HG03378 (cell line): ENCODE results near the gene PSMA3.

ENCODE experiments used
- ATAC-seq: cut with Tn5 transposase; IDR thresholded peaks from one replicate; pipeline ENCODE4 v1.9.1; 2021; ENCODE audit warnings: mild to moderate bottlenecking, moderate library complexity; ENCODE audit not compliant: unreplicated experiment

Gene PSMA3

GRCh38 chr14:58270628-58271027 is 26.0 kb downstream of the PSMA3 start:
- no peak for ATAC-seq

- no peak for ATAC-seq
Measured at GRCh38 chr14:58272588-58273372, 28.1 kb downstream of the PSMA3 start.

DNA sequence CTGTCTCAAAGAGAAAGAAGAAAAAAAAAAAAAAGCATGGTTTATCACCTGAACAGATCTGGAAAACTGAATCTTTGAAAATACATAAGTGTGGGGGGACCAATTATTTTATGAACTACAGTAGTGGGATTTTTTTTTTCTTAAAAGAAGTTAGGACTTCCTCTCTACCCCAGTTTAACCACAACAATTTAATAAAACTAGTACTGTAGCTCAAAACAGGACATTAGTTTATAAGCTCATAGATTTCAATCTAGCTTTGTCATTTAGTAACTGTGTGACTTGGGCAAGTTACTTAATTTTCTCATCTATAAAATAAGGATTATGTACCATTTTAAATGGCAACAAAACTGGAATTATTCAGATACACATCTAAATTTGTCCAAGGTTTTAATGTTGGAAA is 30.2 kb downstream of the PSMA3 start:
- no peak for ATAC-seq

DNA sequence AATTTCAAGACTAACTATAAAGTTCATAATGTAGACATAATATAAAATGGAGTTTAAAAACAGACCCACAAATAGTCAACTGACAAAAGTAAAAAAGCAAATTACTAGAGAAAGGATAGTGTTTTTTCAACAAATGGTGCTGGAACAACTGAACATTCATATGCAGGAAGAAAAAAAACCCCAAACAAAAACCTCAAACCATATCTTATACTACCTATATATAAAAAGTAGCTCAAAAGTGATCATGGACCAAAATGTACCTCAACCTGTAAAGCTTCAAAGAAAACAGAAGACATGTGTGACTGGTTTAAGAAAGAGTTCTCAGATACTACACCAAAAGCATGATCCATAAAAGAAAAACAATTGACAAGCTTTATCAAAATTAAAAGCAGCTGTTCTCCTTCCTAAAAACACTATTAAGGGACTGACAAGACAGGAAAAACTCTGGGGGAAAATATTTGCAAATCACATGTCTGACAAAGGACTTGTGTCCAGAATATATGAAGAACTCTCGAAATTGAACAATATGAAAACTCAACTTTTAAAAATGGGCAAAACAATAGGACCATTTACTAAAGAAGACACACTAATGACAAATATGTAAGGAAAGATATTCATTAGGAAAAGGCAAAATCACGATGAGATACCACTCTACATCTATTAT is 31.0 kb downstream of the PSMA3 start:
- no peak for ATAC-seq

DNA sequence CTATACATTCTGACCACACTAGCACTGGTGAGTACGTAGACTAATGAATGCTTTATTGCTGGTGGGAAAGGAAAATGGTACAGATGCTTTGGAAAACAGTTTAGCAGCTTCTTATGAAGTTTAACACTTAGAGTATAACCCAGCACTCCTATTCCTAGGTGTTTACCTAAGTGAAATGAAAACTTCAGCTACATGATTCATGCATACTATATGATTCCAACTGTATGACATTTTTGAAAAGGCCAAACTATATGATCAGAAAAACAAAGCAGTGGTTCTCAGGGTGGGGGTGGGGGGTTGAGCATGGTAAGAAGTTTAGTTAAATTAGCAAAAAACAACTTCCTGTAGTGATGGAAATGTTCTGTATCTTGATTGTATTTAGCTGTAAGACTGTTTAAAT is 31.6 kb downstream of the PSMA3 start:
- ATAC-seq, result no peak

- ATAC-seq, result no peak
Measured at GRCh38 chr14:58278177-58278576, 33.5 kb downstream of the PSMA3 start.

GRCh38 chr14:58280954-58281787 is 36.5 kb downstream of the PSMA3 start:
- peak; percentile 64 for ATAC-seq

GRCh38 chr14:58281969-58282368 is 37.3 kb downstream of the PSMA3 start:
- ATAC-seq, result no peak

DNA sequence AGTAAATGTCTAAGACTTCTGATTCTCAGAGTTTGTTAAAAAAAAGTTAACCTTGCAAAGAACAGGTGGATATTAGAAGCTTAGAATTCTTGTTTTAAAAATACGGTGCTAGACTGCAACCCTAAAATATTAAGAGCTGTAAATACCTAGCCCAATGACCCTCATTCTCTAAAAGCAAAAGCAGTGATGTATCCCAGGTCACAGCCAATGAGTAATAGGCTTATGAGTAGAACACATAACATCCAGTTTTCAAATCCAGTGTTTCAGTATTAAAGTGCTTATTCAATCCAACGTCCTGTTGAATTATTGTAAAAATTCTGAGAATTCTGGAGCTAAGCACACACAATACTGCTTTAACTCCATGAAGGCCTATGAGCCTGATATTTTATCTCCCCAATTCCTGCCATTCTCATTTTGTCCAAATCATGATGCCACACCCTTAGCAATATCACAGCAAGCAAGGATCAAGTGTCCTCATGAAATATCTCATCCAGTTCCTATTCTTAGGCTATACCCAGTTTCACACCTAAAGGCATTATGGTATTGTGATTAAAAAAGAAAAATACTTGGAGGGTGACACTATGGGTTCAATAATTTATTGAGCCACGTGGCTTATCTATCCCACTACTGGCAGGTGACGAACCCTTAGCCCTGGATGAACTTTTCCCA is 38.4 kb downstream of the PSMA3 start:
- ATAC-seq, result no peak

- ATAC-seq, result no peak
Measured at GRCh38 chr14:58283730-58284129, 39.1 kb downstream of the PSMA3 start.

DNA sequence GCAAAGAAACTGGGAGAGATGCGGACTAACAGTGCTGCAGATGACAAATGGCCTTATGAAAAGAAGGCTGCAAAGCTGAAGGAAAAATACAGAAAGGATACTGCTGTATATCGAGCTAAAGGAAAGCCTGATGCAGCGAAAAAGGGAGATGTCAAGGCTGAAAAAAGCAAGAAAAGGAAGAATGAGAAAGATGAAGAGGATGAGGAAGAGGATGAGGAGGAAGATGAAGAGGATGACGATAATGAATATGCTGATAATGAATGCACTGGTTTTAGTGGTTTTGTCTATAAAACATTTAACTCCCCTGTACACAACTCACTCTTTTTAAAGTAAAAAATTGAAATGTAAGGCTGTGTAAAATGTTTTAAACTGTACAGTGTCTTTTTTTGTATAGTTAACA is 40.5 kb downstream of the PSMA3 start:
- no peak for ATAC-seq

DNA sequence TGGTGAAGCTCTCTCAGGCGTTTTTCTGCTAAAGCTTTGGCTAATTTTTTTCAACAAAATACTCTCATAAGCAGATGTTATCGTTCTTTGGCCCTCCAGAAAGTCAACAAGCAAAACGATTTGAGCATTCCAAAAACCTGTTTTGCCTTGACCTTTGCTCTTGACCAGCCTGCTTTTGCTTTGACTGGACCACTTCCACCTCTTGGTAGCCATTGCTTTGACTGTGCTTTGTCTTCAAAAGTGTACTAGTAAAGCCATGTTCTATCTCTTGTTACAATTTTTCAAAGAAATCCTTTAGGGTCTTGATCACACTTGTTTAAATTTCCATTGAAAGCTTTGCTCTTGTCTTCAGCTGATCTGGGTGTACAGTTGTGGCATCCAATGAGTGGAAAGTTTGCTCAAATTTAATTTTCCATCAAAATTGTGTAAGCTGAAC is 43.0 kb downstream of the PSMA3 start:
- no peak for ATAC-seq

DNA sequence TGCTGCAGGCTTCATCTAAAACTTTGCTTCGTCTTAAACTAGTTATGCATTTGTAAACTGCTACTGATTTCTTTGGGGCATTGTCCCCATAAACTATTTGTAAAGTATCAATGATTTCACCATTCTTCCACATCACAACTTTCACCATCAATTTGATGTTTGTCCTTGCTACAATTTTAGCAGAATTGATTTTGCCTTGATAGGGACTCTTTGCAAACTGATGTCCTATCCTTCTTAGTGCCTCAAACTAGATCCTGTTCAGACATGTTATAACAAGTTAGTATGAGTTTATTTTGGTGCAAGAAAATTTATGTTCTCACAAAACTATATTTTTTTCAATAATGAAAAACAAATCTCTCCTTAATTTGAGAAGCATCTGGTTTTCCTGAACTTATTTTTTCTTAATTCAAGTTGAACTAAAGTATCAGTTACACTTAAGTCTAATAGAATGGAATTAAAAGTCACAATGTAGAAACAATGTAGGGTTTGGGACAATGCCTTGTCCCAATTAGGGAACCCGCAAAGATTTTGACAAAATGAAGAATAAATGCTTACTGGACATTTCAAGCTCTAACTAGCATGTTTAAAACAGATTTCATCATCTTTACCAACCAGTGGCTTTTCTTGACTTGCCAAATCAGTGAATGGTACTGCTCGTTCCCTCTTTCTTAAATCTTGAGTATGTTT is 43.6 kb downstream of the PSMA3 start:
- ATAC-seq, result no peak

DNA sequence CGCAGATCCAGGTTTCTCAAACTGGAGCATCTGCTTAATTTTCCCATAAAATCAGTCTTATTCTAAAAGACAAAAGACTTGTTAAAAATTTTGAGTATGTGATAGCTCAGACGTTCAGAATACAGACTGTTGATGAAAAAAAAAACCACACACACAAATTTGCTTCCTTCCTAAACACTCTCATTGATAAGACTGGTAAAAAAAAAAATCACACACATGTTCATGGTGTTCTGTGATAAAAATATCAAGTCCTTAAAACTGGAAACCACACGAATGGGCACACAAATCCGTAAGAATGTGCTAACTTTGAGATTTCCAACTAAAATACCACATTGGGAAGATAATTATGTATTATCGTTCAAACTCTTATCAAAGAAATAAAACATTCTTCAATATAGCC is 47.0 kb downstream of the PSMA3 start:
- no peak for ATAC-seq

DNA sequence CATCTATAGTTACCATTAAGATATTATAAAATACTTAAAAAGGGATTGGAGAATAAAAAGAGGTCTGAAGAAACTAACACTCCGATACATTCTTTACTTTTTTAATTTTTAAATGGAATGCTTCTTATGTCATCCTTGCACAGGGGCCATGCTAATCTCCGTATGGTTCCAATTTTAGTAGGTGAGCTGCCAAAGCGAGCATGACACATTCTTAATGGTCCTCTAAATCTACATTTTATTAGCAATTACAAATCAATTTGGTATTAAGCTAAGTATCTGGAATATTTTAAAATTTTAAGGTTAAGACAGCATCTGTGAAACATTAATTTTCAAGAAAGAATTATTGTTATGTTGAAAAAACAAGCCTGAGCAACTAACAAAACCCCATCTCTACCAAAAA is 47.5 kb downstream of the PSMA3 start:
- ATAC-seq, result no peak

- no peak for ATAC-seq
Measured at GRCh38 chr14:58294201-58294600, 49.6 kb downstream of the PSMA3 start.

- no peak for ATAC-seq
Measured at GRCh38 chr14:58296726-58297125, 52.1 kb downstream of the PSMA3 start.

DNA sequence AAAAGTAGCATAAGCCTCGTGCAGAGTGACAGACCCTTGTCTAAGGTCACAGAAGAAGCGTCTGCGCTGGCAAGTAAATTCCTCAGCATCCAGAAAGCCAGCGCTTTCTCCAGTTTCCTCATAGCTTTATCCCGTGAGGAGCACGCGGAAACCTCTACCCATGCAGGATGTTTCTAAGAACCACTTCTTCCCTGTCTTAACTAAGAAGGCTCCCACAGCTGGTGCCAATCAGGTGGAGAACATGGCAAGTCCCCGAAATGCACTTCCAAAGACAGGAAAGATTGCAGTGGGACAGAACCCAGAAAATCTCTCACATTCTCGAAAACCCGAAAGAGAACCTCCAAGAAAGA is 52.7 kb downstream of the PSMA3 start:
- peak; percentile 1 for ATAC-seq

DNA sequence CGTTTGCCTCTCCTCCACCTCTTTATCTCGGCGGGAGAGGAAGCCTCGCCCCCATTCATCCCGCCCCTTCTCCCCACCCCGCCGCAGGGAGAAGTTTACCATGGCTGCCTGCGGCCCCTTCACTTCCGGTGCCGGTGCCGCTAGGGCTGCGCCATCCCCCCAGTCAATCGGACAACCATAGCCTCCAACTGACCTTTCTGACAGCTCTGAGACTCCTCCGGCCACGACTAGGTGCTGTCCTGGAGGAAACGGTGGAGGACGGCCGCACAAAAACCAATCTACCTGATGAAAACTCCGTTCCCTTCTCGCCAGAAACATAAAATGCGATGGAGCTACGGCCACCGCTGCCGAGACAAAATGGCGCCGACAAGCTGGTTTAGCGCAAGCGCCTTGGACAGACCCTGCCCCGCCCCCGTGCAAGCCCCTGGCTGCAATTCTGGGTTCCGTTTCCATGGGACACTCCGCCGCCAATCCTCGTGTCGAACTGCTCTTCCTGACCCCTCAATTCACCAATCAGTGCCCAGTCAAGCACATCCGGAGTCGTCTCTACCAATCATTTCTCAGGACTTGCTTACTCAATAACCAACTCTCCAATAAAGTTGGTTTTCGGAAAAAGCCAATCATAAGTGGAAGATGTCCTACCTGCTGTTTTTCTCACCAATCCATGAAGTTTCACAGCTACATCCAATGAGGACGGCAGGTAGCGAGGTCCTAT is 53.3 kb downstream of the PSMA3 start:
- ATAC-seq, result peak; percentile 86
